SK-N-MC (cell line): ENCODE results near the gene ZNF440.

Experiments used
- EZH2 ChIP-seq: fragments of 200-600 bp; sonication (generic); IDR thresholded peaks from one replicate; pipeline ENCODE4 v1.6.1; 2017; ENCODE audit warnings: antibody characterized with exemption
- POLR2AphosphoS5 ChIP-seq: IDR thresholded peaks from 2 replicates; pipeline ENCODE4 v1.6.1; 2012; ENCODE audit warnings: mild to moderate bottlenecking, low read depth, low read length, borderline replicate concordance

GRCh38 chr19:11806354-11807098 lies 7.5 kb upstream of the ZNF440 start:
- no peak for TF ChIP-seq POLR2AphosphoS5
- TF ChIP-seq EZH2, result no peak
